HG02981 (cell line): ENCODE results near the gene ACY1.

Experiments used
- ATAC-seq: cut with Tn5 transposase; IDR thresholded peaks from one replicate; pipeline ENCODE4 v1.9.1; 2021; ENCODE audit warnings: mild to moderate bottlenecking, moderate library complexity; ENCODE audit not compliant: unreplicated experiment

Gene ACY1

GRCh38 chr3:51962854-51963530, 20.3 kb upstream of the ACY1 start:
- ATAC-seq = no peak

GRCh38 chr3:51963951-51964451, 19.3 kb upstream of the ACY1 start:
- no peak for ATAC-seq

GRCh38 chr3:51964521-51964920, 18.8 kb upstream of the ACY1 start:
- no peak for ATAC-seq

- ATAC-seq = no peak
Measured at GRCh38 chr3:51966016-51966415, 17.3 kb upstream of the ACY1 start.

GRCh38 chr3:51966486-51966885, 16.8 kb upstream of the ACY1 start:
- ATAC-seq = no peak

GRCh38 chr3:51966922-51967383, 16.4 kb upstream of the ACY1 start:
- ATAC-seq = peak; percentile 25

GRCh38 chr3:51967384-51968169, 15.8 kb upstream of the ACY1 start, which contains the start of gene PCBP4:
TSS of gene PCBP4 (minus strand) at chr3:51967454. CDS start at chr3:51961240, 6,214 bp downstream.
- ATAC-seq = peak; percentile 49

GRCh38 chr3:51968170-51968775, 15.1 kb upstream of the ACY1 start:
- ATAC-seq = no peak

GRCh38 chr3:51968883-51969678, 14.3 kb upstream of the ACY1 start:
- ATAC-seq = no peak

- no peak for ATAC-seq
Measured at GRCh38 chr3:51969841-51970240, 13.5 kb upstream of the ACY1 start.

GRCh38 chr3:51970606-51971300, 12.6 kb upstream of the ACY1 start:
- no peak for ATAC-seq

- no peak for ATAC-seq
Measured at GRCh38 chr3:51971350-51971749, 12.0 kb upstream of the ACY1 start.

GRCh38 chr3:51974277-51974962, 8.9 kb upstream of the ACY1 start:
- peak; percentile 9 for ATAC-seq

- ATAC-seq = peak; percentile 41
Measured at GRCh38 chr3:51974963-51975851, 8.1 kb upstream of the ACY1 start, which contains the start of gene ABHD14A. TSS of gene ABHD14A (plus strand) at chr3:51975064. CDS start at chr3:51975136, 72 bp downstream.

GRCh38 chr3:51975852-51976549, 7.3 kb upstream of the ACY1 start:
- no peak for ATAC-seq

GRCh38 chr3:51977446-51978142, 5.7 kb upstream of the ACY1 start:
- ATAC-seq = no peak

GRCh38 chr3:51978143-51978502, 5.2 kb upstream of the ACY1 start:
- no peak for ATAC-seq
